Skeletal muscle tissue (tissue), 4 donors: ENCODE measurements around the gene ITGA1. TPM values are rescaled to one million over a fixed set of nuclear protein-coding genes. Genes with fewer than 3 reads are reported as not detected.
A peak's percentile ranks its signal among the peaks of the same experiment; 100 is the strongest.
"Not testable (repeated sequence)": the region's sequence is repeated elsewhere in the genome, so short reads cannot be mapped to it uniquely, and the experiment has no call there.

Source experiments
- H3K27ac ChIP-seq: one replicate; pipeline ENCODE4 v1.7.0; 2013; ENCODE audit warnings: mild to moderate bottlenecking, low read depth, low read length, inconsistent platforms
- H3K27me3 ChIP-seq, 3 donors: one replicate each; pipeline ENCODE4 v1.7.0; 2013; ENCODE audit warnings: low read length in 3 of 3; ENCODE audit not compliant: control insufficient read depth in 3 of 3, insufficient read depth in 3 of 3
- H3K36me3 ChIP-seq, 3 donors: one replicate each; pipeline ENCODE4 v1.7.0; 2013; ENCODE audit warnings: low read length in 3 of 3; ENCODE audit not compliant: control insufficient read depth in 3 of 3, insufficient read depth in 3 of 3
- H3K4me1 ChIP-seq, 3 donors: one replicate each; pipeline ENCODE4 v1.7.0; 2013; ENCODE audit warnings: low read length in 3 of 3, mild to moderate bottlenecking in 3 of 3; ENCODE audit not compliant: control insufficient read depth in 3 of 3, insufficient read depth in 3 of 3
- H3K4me3 ChIP-seq, 3 donors: one replicate each; pipeline ENCODE4 v1.7.0; 2013; ENCODE audit warnings: low read length in 3 of 3
- H3K9ac ChIP-seq, 3 donors: one replicate each; pipeline ENCODE4 v1.7.0; 2013; ENCODE audit warnings: low read length in 3 of 3, mild to moderate bottlenecking in 3 of 3, moderate library complexity in 2 of 3, low read depth in 1 of 3
- H3K9me3 ChIP-seq, 3 donors: one replicate each; pipeline ENCODE4 v1.7.0; 2013; ENCODE audit warnings: low read length in 3 of 3; ENCODE audit not compliant: control insufficient read depth in 3 of 3
- total RNA-seq: library from RNA; depleted of rRNA; stranded (reverse); fragments of >200 nt; gene quantifications from one replicate; pipeline ENCODE4 v1.2.3, GENCODE V29; 2014
- donor health status: Osteomylitis.

Gene ITGA1
- total RNA-seq, 1 donor from 2014 or later, result 22.4 TPM

GRCh38 chr5:52807037-52807436, 19.3 kb downstream of the ITGA1 start:
- Histone ChIP-seq H3K9ac (no peak overlapping the region), H3K4me3 (no peak overlapping the region), H3K4me1 (peaks cover 8 to 18% (median 11%) of the 10 kb centered on the region in 3 donors), H3K27ac (no peak overlapping the region), H3K27me3 (no peaks in the 10 kb centered on the region), H3K36me3 (peaks cover 0 to 7% (median 0%) of the 10 kb centered on the region in 3 donors), H3K9me3 (no peaks in the 10 kb centered on the region)

GRCh38 chr5:52807723-52808122, 20.0 kb downstream of the ITGA1 start:
- no peaks in the 10 kb centered on the region for H3K27me3 ChIP-seq
- no peak overlapping the region for H3K9ac ChIP-seq
- peaks cover 8 to 11% (median 10%) of the 10 kb centered on the region in 3 donors for H3K4me1 ChIP-seq
- H3K9me3 ChIP-seq, result no peaks in the 10 kb centered on the region
- H3K27ac ChIP-seq, result no peak overlapping the region
- peaks cover 0 to 7% (median 0%) of the 10 kb centered on the region in 3 donors for H3K36me3 ChIP-seq
- H3K4me3 ChIP-seq, result no peak overlapping the region

- H3K27ac ChIP-seq, result no peak overlapping the region
- peaks cover 0 to 6% (median 0%) of the 10 kb centered on the region in 3 donors for H3K36me3 ChIP-seq
- peaks cover 6 to 10% (median 6%) of the 10 kb centered on the region in 3 donors for H3K4me1 ChIP-seq
- H3K27me3 ChIP-seq, result no peaks in the 10 kb centered on the region
- H3K9ac ChIP-seq, result no peak overlapping the region
- H3K4me3 ChIP-seq, result no peak overlapping the region
- no peaks in the 10 kb centered on the region for H3K9me3 ChIP-seq
Observed at GRCh38 chr5:52808316-52808901, 20.7 kb downstream of the ITGA1 start.

- Histone ChIP-seq H3K9ac (no peak overlapping the region), H3K27ac (no peak overlapping the region), H3K4me1 (peaks cover 0 to 5% (median 1%) of the 10 kb centered on the region in 3 donors)
Observed at GRCh38 chr5:52809884-52810283, 22.2 kb downstream of the ITGA1 start.

GRCh38 chr5:52810426-52810825, 22.7 kb downstream of the ITGA1 start:
- Histone ChIP-seq H3K27ac (no peak overlapping the region), H3K27me3 (no peaks in the 10 kb centered on the region), H3K9me3 (no peaks in the 10 kb centered on the region), H3K36me3 (no peaks in the 10 kb centered on the region), H3K4me1 (peaks cover 0 to 5% (median 0%) of the 10 kb centered on the region in 3 donors), H3K4me3 (no peak overlapping the region), H3K9ac (no peak overlapping the region)

More at GRCh38 chr5:52809884-52810283, 22.2 kb downstream of the ITGA1 start:
- Histone ChIP-seq H3K4me3 (no peak overlapping the region), H3K9me3 (no peaks in the 10 kb centered on the region), H3K36me3 (peaks cover 0 to 3% (median 0%) of the 10 kb centered on the region in 3 donors), H3K27me3 (no peaks in the 10 kb centered on the region)

GRCh38 chr5:52811067-52811749, 23.5 kb downstream of the ITGA1 start:
- no peak overlapping the region for H3K9ac ChIP-seq
- no peak overlapping the region for H3K4me3 ChIP-seq
- H3K36me3 ChIP-seq, result no peaks in the 10 kb centered on the region
- H3K4me1 ChIP-seq, result peaks cover 0 to 5% (median 0%) of the 10 kb centered on the region in 3 donors
- no peaks in the 10 kb centered on the region for H3K9me3 ChIP-seq
- no peak overlapping the region for H3K27ac ChIP-seq
- H3K27me3 ChIP-seq, result no peaks in the 10 kb centered on the region

- Histone ChIP-seq H3K36me3 (no peaks in the 10 kb centered on the region), H3K27ac (peak overlapping the region; percentile 1), H3K4me1 (peaks cover 0 to 5% (median 0%) of the 10 kb centered on the region in 3 donors), H3K9me3 (no peaks in the 10 kb centered on the region), H3K27me3 (no peaks in the 10 kb centered on the region), H3K9ac (no peak overlapping the region), H3K4me3 (no peak overlapping the region)
Observed at GRCh38 chr5:52814352-52815148, 26.8 kb downstream of the ITGA1 start.

GRCh38 chr5:52817818-52818217, 30.1 kb downstream of the ITGA1 start:
- Histone ChIP-seq H3K4me3 (no peak overlapping the region), H3K27ac (no peak overlapping the region), H3K27me3 (no peaks in the 10 kb centered on the region), H3K36me3 (no peaks in the 10 kb centered on the region), H3K9ac (no peak overlapping the region), H3K4me1 (peaks cover 5 to 9% (median 8%) of the 10 kb centered on the region in 3 donors), H3K9me3 (no peaks in the 10 kb centered on the region)

- H3K27me3 ChIP-seq, result no peaks in the 10 kb centered on the region
- H3K9me3 ChIP-seq, result no peaks in the 10 kb centered on the region
- peaks cover 6 to 11% (median 9%) of the 10 kb centered on the region in 3 donors for H3K4me1 ChIP-seq
- no peak overlapping the region for H3K9ac ChIP-seq
- no peak overlapping the region for H3K4me3 ChIP-seq
- H3K36me3 ChIP-seq, result no peaks in the 10 kb centered on the region
- no peak overlapping the region for H3K27ac ChIP-seq
Observed at GRCh38 chr5:52818360-52818759, 30.6 kb downstream of the ITGA1 start.

- H3K36me3 ChIP-seq, H3K9ac ChIP-seq, H3K9me3 ChIP-seq, H3K27me3 ChIP-seq, H3K27ac ChIP-seq, H3K4me3 ChIP-seq: not testable (repeated sequence)
- H3K4me1 ChIP-seq, result peaks cover 6 to 11% (median 9%) of the 10 kb centered on the region in 3 donors
Observed at GRCh38 chr5:52818807-52819206, 31.1 kb downstream of the ITGA1 start.
